ENCODE measurements around the gene BAX. TPM values are rescaled to one million over a fixed set of nuclear protein-coding genes. Genes with fewer than 3 reads are reported as not detected.
A peak's percentile ranks its signal among the peaks of the same experiment; 100 is the strongest.

The BAX gene
- total and polyA plus RNA-seq, 2 of the 13 experiments (the other 11 are each of a cell fraction or from before 2014, with no cell fraction given), result 139 to 176 TPM

DNA sequence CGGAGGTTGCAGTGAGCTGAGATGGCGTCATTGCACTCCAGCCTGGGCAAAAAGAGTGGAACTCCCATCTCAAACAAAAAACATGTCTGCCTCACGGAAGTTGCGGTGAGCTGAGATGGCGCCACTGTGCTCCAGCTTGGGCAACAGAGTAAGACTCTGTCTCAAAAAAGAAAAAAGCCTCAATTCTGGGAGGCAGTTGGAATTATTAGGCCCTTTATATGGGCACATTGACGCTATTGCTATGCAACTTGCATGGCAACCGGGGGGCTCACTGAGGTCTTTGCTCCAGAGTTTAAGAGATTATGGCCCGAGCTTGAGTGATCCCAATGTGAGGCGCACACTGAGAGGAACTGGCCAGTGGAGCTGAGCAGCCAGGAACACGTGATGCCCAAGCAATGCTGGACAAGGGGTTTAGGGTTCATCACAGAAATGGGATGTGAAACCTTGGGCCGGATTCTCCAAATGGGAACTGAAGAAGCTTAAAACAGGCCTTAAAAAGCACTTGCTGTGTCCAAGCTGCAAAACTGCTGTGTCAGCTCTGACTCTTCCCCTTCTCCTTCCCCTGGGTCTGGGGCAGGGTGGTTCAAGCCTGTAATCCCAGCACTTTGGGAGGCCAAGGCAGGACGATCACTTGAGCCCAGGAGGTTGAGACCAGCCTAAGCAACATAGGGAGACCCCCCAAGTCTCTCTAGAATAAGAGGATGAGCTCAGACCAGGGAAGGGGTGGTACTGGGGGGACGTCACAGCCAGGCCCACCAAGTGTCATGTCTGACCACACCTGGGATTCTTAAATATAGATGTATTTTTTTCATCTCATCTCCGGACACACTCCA, 12.9 kb downstream of the BAX start (continued):
- TF ChIP-seq ZBTB39 (CRISPR knock-in tag; IDR thresholded peaks at IDR 0.05) (no peak), DPF2 (CRISPR knock-in tag; IDR thresholded peaks at IDR 0.05; ENCODE audit: borderline replicate concordance, low read depth) (no peak), KMT2B (CRISPR knock-in tag; IDR thresholded peaks at IDR 0.05) (no peak), MTA3 (CRISPR knock-in tag; IDR thresholded peaks at IDR 0.05) (no peak), SAFB2 (CRISPR knock-in tag; IDR thresholded peaks at IDR 0.05; ENCODE audit: borderline replicate concordance, low read depth) (no peak), ETV5 (CRISPR knock-in tag; IDR thresholded peaks at IDR 0.05; ENCODE audit: borderline replicate concordance) (peak; percentile 15; the same call in 1 of the 2 replicates), HMG20B (CRISPR knock-in tag; conservative IDR thresholded peaks at IDR 0.05) (no peak), ZBTB38 (CRISPR knock-in tag; IDR thresholded peaks at IDR 0.05) (no peak), SOX6 (IDR thresholded peaks at IDR 0.05) (no peak), SOX6 (CRISPR knock-in tag; IDR thresholded peaks at IDR 0.05) (peak; percentile 62), TBX2 (CRISPR knock-in tag; IDR thresholded peaks at IDR 0.05; ENCODE audit: borderline replicate concordance) (no peak; the same call in 1 of the 2 replicates), PCBP1 (IDR thresholded peaks at IDR 0.05; ENCODE audit: borderline replicate concordance, low read depth, low read length) (no peak), ZNF224 (CRISPR knock-in tag; IDR thresholded peaks at IDR 0.05) (no peak), THAP7 (CRISPR knock-in tag; IDR thresholded peaks at IDR 0.05) (no peak), DNMT1 (CRISPR knock-in tag; IDR thresholded peaks at IDR 0.05) (0 out of 2 replicates have a peak, but pooled peaks have one; percentile 56), KLF15 (CRISPR knock-in tag; IDR thresholded peaks at IDR 0.05; ENCODE audit: borderline replicate concordance) (no peak; the same call in 1 of the 2 replicates)
- TF ChIP-seq, protein P1, sequence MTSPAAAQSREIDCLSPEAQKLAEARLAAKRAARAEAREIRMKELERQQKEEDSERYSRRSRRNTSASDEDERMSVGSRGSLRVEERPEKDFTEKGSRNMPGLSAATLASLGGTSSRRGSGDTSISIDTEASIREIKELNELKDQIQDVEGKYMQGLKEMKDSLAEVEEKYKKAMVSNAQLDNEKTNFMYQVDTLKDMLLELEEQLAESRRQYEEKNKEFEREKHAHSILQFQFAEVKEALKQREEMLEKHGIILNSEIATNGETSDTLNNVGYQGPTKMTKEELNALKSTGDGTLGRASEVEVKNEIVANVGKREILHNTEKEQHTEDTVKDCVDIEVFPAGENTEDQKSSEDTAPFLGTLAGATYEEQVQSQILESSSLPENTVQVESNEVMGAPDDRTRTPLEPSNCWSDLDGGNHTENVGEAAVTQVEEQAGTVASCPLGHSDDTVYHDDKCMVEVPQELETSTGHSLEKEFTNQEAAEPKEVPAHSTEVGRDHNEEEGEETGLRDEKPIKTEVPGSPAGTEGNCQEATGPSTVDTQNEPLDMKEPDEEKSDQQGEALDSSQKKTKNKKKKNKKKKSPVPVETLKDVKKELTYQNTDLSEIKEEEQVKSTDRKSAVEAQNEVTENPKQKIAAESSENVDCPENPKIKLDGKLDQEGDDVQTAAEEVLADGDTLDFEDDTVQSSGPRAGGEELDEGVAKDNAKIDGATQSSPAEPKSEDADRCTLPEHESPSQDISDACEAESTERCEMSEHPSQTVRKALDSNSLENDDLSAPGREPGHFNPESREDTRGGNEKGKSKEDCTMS (CRISPR knock-in tag; conservative IDR thresholded peaks at IDR 0.05), result no peak
- TF ChIP-seq, protein P2, sequence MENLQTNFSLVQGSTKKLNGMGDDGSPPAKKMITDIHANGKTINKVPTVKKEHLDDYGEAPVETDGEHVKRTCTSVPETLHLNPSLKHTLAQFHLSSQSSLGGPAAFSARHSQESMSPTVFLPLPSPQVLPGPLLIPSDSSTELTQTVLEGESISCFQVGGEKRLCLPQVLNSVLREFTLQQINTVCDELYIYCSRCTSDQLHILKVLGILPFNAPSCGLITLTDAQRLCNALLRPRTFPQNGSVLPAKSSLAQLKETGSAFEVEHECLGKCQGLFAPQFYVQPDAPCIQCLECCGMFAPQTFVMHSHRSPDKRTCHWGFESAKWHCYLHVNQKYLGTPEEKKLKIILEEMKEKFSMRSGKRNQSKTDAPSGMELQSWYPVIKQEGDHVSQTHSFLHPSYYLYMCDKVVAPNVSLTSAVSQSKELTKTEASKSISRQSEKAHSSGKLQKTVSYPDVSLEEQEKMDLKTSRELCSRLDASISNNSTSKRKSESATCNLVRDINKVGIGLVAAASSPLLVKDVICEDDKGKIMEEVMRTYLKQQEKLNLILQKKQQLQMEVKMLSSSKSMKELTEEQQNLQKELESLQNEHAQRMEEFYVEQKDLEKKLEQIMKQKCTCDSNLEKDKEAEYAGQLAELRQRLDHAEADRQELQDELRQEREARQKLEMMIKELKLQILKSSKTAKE (CRISPR knock-in tag; IDR thresholded peaks at IDR 0.05; ENCODE audit: borderline replicate concordance), result no peak
- TF ChIP-seq, protein P3, sequence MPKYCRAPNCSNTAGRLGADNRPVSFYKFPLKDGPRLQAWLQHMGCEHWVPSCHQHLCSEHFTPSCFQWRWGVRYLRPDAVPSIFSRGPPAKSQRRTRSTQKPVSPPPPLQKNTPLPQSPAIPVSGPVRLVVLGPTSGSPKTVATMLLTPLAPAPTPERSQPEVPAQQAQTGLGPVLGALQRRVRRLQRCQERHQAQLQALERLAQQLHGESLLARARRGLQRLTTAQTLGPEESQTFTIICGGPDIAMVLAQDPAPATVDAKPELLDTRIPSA (CRISPR knock-in tag; IDR thresholded peaks at IDR 0.05; ENCODE audit: borderline replicate concordance), result no peak
